Thyroid gland (tissue), 4 donors: Measurements from ENCODE around the gene SGCA. TPM values are rescaled to one million over a fixed set of nuclear protein-coding genes. Genes with fewer than 3 reads are reported as not detected.

Experiments
- DNase-seq, 2 donors: peaks; one replicate each; pipeline ENCODE4 v3.0.0-alpha.2; 2019
- H3K27ac ChIP-seq, 3 donors: fragments of 200-600 bp; sonication (generic); 1 replicate in 2 of 3; 2 replicates in 1 of 3; pipeline ENCODE4 v1.5.1; 2016 to 2019; ENCODE audit warnings: mild to moderate bottlenecking in 1 of 3, moderate library complexity in 1 of 3
- H3K27me3 ChIP-seq: fragments of 200-600 bp; sonication (generic); one replicate; pipeline ENCODE4 v1.5.1; 2019
- H3K36me3 ChIP-seq, 2 donors: fragments of 200-600 bp; sonication (generic); one replicate each; pipeline ENCODE4 v1.5.1; 2016 to 2019
- H3K4me1 ChIP-seq, 2 donors: fragments of 200-600 bp; sonication (generic); one replicate each; pipeline ENCODE4 v1.5.1; 2017 to 2019
- H3K4me3 ChIP-seq, 3 donors: fragments of 200-600 bp; sonication (generic); replicated peaks in 1 of 3; 1 replicate in 2 of 3; 2 replicates in 1 of 3; pipeline ENCODE4 v1.5.1; 2016; ENCODE audit warnings: mild to moderate bottlenecking in 1 of 3
- H3K9me3 ChIP-seq: fragments of 200-600 bp; sonication (generic); one replicate; pipeline ENCODE4 v1.5.1; 2017
- CTCF ChIP-seq, 6 experiments: fragments of 200-600 bp in 3 of 6; fragments of 450-650 bp in 3 of 6; sonication (generic) in 3 of 6; IDR thresholded peaks; one replicate each; pipeline ENCODE4 v1.5.1; 2016 to 2019; ENCODE audit warnings: antibody characterized with exemption in 6 of 6, mild to moderate bottlenecking in 2 of 6, inconsistent platforms in 1 of 6, moderate library complexity in 1 of 6
- POLR2A ChIP-seq, 2 donors: fragments of 450-650 bp; IDR thresholded peaks; one replicate each; pipeline ENCODE4 v1.6.1; 2017; ENCODE audit warnings: antibody characterized with exemption in 2 of 2, mild to moderate bottlenecking in 2 of 2, moderate library complexity in 1 of 2
- WGBS, 2 donors: methylation state at CpG; one replicate each; pipeline ENCODE4 v1.1.5; 2017; 5-methylcytosine and 5-hydroxymethylcytosine counted together
- intact Hi-C: fragments of 100-400 bp; cut with DNase I; formaldehyde crosslinking; loops from one replicate; pipeline ENCODE4 v1.15.1; 2023
- total RNA-seq, 4 donors: library from RNA; depleted of rRNA; stranded (reverse); fragments of >200 nt; gene quantifications; one replicate each; pipeline ENCODE4 v1.2.3, GENCODE V29; 2016

Gene SGCA
- total RNA-seq, 4 donors from 2014 or later: 2.0 TPM; not detected in 3

DNA sequence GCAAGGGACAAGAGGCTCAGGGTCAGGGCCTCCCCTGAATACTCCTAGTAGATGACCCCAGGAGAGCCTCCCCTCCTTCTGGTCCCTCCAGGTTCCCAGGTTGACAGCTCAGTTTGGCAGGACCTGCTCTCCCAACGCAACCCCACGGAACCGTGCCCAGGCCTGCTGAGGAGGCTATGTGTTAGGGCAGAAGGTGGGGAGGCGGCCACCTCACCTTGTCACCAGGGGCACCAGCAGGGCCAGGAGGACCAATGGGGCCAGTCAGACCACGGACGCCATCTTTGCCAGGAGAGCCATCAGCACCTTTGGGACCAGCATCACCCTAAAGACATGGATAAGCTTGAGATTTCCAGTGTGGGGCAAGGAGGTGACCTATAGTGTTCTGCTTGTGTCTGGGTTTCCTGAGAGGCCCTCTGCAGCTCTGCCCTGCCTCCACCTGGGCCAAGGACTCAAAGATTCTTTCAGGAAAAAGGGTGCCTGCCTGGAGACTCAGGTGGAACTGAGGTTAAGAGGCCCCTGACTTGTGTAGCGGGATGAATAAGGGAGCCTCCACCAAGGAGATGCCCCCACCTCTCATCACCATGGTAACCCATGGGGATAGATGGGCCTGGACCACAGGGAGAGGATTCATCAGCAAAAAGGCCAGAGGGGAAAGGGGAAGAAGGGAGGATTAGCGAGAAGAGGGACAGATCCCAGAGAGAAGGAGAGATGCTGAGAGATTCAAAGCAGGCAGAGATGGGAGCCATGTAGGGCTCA is 25.0 kb downstream of the SGCA start:
- WGBS, 2 donors: 92 to 98% methylated on average over 6 of the region's 8 CpGs
- H3K27ac ChIP-seq: no peak overlapping the region
- H3K4me3 ChIP-seq: no peak overlapping the region
- no peak for TF ChIP-seq POLR2A (IDR thresholded peaks at IDR 0.05)
- no peak for TF ChIP-seq CTCF (IDR thresholded peaks at IDR 0.05)
- peaks cover 0 to 35% of the 10 kb centered on the region in 2 donors for H3K36me3 ChIP-seq
- no peaks in the 10 kb centered on the region for H3K9me3 ChIP-seq
- H3K27me3 ChIP-seq: no peaks in the 10 kb centered on the region
- intact Hi-C loops: no loop called here
- no peak for DNase-seq
- no peaks in the 10 kb centered on the region for H3K4me1 ChIP-seq

GRCh38 chr17:50191359-50192143 is 25.7 kb downstream of the SGCA start:
- no peak overlapping the region for H3K4me3 ChIP-seq
- 71 to 80% methylated on average over 19 to 21 of the region's 21 CpGs for WGBS, 2 donors
- H3K4me1 ChIP-seq: no peaks in the 10 kb centered on the region
- intact Hi-C loops: no loop called here
- no peak for TF ChIP-seq CTCF (IDR thresholded peaks at IDR 0.05)
- no peak for TF ChIP-seq POLR2A (IDR thresholded peaks at IDR 0.05)
- no peak for DNase-seq
- peaks cover 0 to 38% of the 10 kb centered on the region in 2 donors for H3K36me3 ChIP-seq
- H3K27ac ChIP-seq: no peak overlapping the region
- no peaks in the 10 kb centered on the region for H3K9me3 ChIP-seq
- no peaks in the 10 kb centered on the region for H3K27me3 ChIP-seq

- Histone ChIP-seq H3K9me3 (no peaks in the 10 kb centered on the region), H3K36me3 (peaks cover 0 to 37% of the 10 kb centered on the region in 2 donors), H3K27ac (no peak overlapping the region), H3K27me3 (no peaks in the 10 kb centered on the region), H3K4me3 (no peak overlapping the region), H3K4me1 (no peaks in the 10 kb centered on the region)
- TF ChIP-seq POLR2A (IDR thresholded peaks at IDR 0.05): no peak
- TF ChIP-seq CTCF (IDR thresholded peaks at IDR 0.05): no peak
- DNase-seq: no peak
- WGBS, 2 donors: 73 to 82% methylated on average over 4 of the region's 4 CpGs
- intact Hi-C loops: no loop called here
These were observed 26.4 kb downstream of the SGCA start for GRCh38 chr17:50192144-50192617.

GRCh38 chr17:50192618-50193291 is 26.9 kb downstream of the SGCA start:
- Histone ChIP-seq H3K4me3 (no peak overlapping the region), H3K4me1 (no peaks in the 10 kb centered on the region), H3K9me3 (no peaks in the 10 kb centered on the region), H3K36me3 (peaks cover 0 to 37% of the 10 kb centered on the region in 2 donors), H3K27me3 (no peaks in the 10 kb centered on the region), H3K27ac (no peak overlapping the region)
- no peak for DNase-seq
- intact Hi-C loops: no loop called here
- TF ChIP-seq POLR2A (IDR thresholded peaks at IDR 0.05): no peak
- no peak for TF ChIP-seq CTCF (IDR thresholded peaks at IDR 0.05)
- 83 to 91% methylated on average over 16 of the region's 16 CpGs for WGBS, 2 donors
